ENCODE data around the gene ATRX. TPM values are rescaled to one million over a fixed set of nuclear protein-coding genes. Genes with fewer than 3 reads are reported as not detected.
A peak's percentile ranks its signal among the peaks of the same experiment; 100 is the strongest.

The ATRX gene
- total RNA-seq, 1 experiment from 2014 or later: 70.2 TPM

DNA sequence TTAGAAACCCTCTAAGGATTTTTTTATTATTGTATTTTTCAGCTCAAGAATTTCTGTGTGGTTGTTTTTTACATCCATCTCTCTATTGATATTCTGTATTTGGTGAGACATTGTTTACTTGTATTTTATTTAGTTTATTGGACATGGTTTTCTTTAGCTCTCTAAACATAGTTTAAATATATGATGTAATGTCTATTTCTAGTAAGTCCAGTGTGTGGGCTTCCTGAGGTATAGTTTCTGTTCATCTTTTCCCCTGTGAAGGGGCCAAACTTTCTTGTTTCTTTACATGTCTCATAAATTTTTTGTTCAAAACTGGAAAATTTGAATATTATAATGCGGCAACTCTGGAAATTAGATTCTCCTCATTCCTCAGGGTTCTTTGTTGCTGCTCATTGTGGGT lies 28.2 kb upstream of the ATRX start:
- CTCF ChIA-PET: interaction anchor here (0.6 kb wide), 2 partner anchors 53 to 91 kb away, joined by 3 to 6 read pairs; no protein-coding TSS in a partner anchor
- Mint-ChIP-seq H3K9me3 (ENCODE audit: unreplicated experiment) (peaks cover 7% of the 10 kb centered on the region), H3K4me3 (ENCODE audit: unreplicated experiment) (no peak overlapping the region), H3K27me3 (ENCODE audit: insufficient read depth, unreplicated experiment) (no peaks in the 10 kb centered on the region), H3K4me1 (ENCODE audit: insufficient read depth, unreplicated experiment) (no peaks in the 10 kb centered on the region), H3K36me3 (ENCODE audit: insufficient read depth, unreplicated experiment) (no peaks in the 10 kb centered on the region), H3K27ac (ENCODE audit: low read depth, unreplicated experiment) (no peak overlapping the region)
- DNase-seq (ENCODE audit: unreplicated experiment): no peak
- no TSS peak for BruUV-seq (replicated peaks)
- TF ChIP-seq, protein P1, sequence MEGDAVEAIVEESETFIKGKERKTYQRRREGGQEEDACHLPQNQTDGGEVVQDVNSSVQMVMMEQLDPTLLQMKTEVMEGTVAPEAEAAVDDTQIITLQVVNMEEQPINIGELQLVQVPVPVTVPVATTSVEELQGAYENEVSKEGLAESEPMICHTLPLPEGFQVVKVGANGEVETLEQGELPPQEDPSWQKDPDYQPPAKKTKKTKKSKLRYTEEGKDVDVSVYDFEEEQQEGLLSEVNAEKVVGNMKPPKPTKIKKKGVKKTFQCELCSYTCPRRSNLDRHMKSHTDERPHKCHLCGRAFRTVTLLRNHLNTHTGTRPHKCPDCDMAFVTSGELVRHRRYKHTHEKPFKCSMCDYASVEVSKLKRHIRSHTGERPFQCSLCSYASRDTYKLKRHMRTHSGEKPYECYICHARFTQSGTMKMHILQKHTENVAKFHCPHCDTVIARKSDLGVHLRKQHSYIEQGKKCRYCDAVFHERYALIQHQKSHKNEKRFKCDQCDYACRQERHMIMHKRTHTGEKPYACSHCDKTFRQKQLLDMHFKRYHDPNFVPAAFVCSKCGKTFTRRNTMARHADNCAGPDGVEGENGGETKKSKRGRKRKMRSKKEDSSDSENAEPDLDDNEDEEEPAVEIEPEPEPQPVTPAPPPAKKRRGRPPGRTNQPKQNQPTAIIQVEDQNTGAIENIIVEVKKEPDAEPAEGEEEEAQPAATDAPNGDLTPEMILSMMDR (IDR thresholded peaks at IDR 0.05; ENCODE audit: unreplicated experiment): no peak
- POLR2A ChIA-PET: interaction anchor here (0.6 to 0.7 kb wide), 3 partner anchors 18 to 1789 kb away, joined by 3 read pairs; no protein-coding TSS in a partner anchor
- intact Hi-C loops (cut with micrococcal nuclease): no loop called here

DNA sequence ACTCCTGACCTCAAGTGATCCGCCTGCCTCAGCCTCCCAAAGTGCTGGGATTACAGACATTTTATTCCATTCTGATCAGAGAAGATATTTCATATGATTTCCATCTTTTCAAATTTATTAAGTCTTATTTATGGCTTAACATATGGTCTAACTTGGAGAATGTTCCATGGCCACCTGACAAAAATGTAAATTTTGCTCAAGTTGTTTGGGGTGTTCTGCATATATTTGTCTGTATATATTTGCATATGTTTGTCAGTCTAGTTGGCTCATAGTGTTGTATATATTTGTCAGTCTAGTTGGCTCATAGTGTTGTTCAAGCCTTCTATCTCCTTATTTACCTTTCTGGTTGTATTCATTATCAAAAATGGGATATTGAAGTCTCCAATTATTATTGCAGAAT lies 16.2 kb upstream of the ATRX start:
- no peak for DNase-seq (ENCODE audit: unreplicated experiment)
- no TSS peak for BruUV-seq (replicated peaks)
- H3K9me3 Mint-ChIP-seq (ENCODE audit: unreplicated experiment): no peaks in the 10 kb centered on the region
- intact Hi-C loops (cut with micrococcal nuclease): no loop called here
- TF ChIP-seq, protein P1 (IDR thresholded peaks at IDR 0.05; ENCODE audit: unreplicated experiment): no peak
- no peaks in the 10 kb centered on the region for H3K4me1 Mint-ChIP-seq (ENCODE audit: insufficient read depth, unreplicated experiment)
- H3K27me3 Mint-ChIP-seq (ENCODE audit: insufficient read depth, unreplicated experiment): no peaks in the 10 kb centered on the region
- H3K27ac Mint-ChIP-seq (ENCODE audit: low read depth, unreplicated experiment): no peak overlapping the region
- no peaks in the 10 kb centered on the region for H3K36me3 Mint-ChIP-seq (ENCODE audit: insufficient read depth, unreplicated experiment)
- ChIA-PET CTCF (no interaction called here), POLR2A (no interaction called here)
- H3K4me3 Mint-ChIP-seq (ENCODE audit: unreplicated experiment): no peak overlapping the region

DNA sequence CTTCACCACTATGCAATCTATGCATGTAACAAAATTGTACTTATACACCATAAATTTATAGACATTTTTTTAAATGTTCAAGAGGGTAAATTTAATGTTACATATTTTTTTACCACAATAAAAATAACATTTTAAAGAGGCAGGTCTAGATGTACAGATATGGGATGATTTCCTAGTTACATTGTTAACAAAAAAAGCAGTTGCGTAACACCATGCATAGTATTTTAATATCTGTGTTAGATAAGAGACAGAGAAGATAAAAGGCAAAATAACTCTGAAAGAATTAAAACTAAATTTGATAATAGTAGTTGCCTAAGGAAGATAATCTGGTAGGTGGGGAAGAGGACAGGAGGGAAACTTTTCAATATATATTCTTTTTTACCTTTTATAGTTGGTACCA lies 9.1 kb upstream of the ATRX start:
- TF ChIP-seq, protein P1 (IDR thresholded peaks at IDR 0.05; ENCODE audit: unreplicated experiment): no peak
- intact Hi-C loops (cut with micrococcal nuclease): no loop called here
- DNase-seq (ENCODE audit: unreplicated experiment): no peak
- Mint-ChIP-seq H3K27ac (ENCODE audit: low read depth, unreplicated experiment) (no peak overlapping the region), H3K4me3 (ENCODE audit: unreplicated experiment) (no peak overlapping the region), H3K27me3 (ENCODE audit: insufficient read depth, unreplicated experiment) (no peaks in the 10 kb centered on the region), H3K36me3 (ENCODE audit: insufficient read depth, unreplicated experiment) (no peaks in the 10 kb centered on the region), H3K9me3 (ENCODE audit: unreplicated experiment) (no peaks in the 10 kb centered on the region), H3K4me1 (ENCODE audit: insufficient read depth, unreplicated experiment) (no peaks in the 10 kb centered on the region)
- ChIA-PET CTCF (interaction anchor here (0.6 kb wide), 1 partner anchor 134 kb away, joined by 4 read pairs; no protein-coding TSS in a partner anchor), POLR2A (no interaction called here)
- BruUV-seq (replicated peaks): no TSS peak

DNA sequence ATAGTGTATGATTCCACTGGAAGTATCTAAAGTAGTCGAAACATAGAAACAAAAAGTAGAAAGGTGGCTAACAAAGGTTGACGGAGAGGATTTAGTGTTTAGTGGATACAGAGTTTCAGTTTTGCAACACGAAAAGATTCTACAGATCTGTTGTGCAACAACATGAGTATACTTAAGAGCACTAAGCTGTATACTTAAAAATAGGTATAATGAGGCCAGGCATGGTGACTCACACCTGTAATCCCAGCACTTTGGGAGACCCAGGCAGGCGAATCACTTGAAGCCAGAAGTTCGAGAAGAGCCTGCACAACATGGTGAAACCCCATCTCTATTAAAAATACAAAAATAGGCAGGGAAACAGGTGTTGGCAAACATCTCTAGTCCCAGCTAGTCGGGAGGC lies 7.9 kb upstream of the ATRX start:
- TF ChIP-seq, protein P1 (IDR thresholded peaks at IDR 0.05; ENCODE audit: unreplicated experiment): no peak
- CTCF ChIA-PET: no interaction called here
- POLR2A ChIA-PET: no interaction called here
- Mint-ChIP-seq H3K4me3 (ENCODE audit: unreplicated experiment) (no peak overlapping the region), H3K4me1 (ENCODE audit: insufficient read depth, unreplicated experiment) (no peaks in the 10 kb centered on the region), H3K9me3 (ENCODE audit: unreplicated experiment) (no peaks in the 10 kb centered on the region), H3K27me3 (ENCODE audit: insufficient read depth, unreplicated experiment) (no peaks in the 10 kb centered on the region), H3K27ac (ENCODE audit: low read depth, unreplicated experiment) (no peak overlapping the region), H3K36me3 (ENCODE audit: insufficient read depth, unreplicated experiment) (no peaks in the 10 kb centered on the region)
- no TSS peak for BruUV-seq (replicated peaks)
- intact Hi-C loops (cut with micrococcal nuclease): no loop called here
- DNase-seq (ENCODE audit: unreplicated experiment): peak; percentile 35
